Activated CD4-positive, alpha-beta T cell treated with anti-CD3 and anti-CD28 coated beads, Interleukin-2, amount 10 ng/mL, durations not matched to agents 24 days and 14 days (primary cell): ENCODE data around the gene FSHR. TPM values are rescaled to one million over a fixed set of nuclear protein-coding genes. Genes with fewer than 3 reads are reported as not detected.

Source experiments
- DNase-seq: peaks from one replicate; pipeline ENCODE4 v3.0.0; 2022
- H3K27ac Mint-ChIP-seq: one replicate; pipeline ENCODE4 v1.8.0; 2022; ENCODE audit warnings: mild to moderate bottlenecking, mixed read lengths
- H3K27me3 Mint-ChIP-seq: one replicate; pipeline ENCODE4 v1.8.0; 2022; ENCODE audit warnings: mixed read lengths
- H3K36me3 Mint-ChIP-seq: one replicate; pipeline ENCODE4 v1.8.0; 2022; ENCODE audit warnings: low read depth, mild to moderate bottlenecking, mixed read lengths
- H3K4me1 Mint-ChIP-seq: one replicate; pipeline ENCODE4 v1.8.0; 2021; ENCODE audit warnings: mixed read lengths
- H3K4me3 Mint-ChIP-seq: one replicate; pipeline ENCODE4 v1.8.0; 2022; ENCODE audit warnings: mild to moderate bottlenecking, moderate library complexity, mixed read lengths
- H3K9me3 Mint-ChIP-seq: one replicate; pipeline ENCODE4 v1.8.0; 2021; ENCODE audit warnings: mixed read lengths
- intact Hi-C: fragments of 100-400 bp; cut with micrococcal nuclease; formaldehyde crosslinking; loops from one replicate; pipeline ENCODE4 v1.15.1; 2023
- total RNA-seq: library from RNA; stranded (reverse); gene quantifications from 2 replicates; pipeline ENCODE4 v1.2.3, GENCODE V29; 2022

FSHR gene
- total RNA-seq, 1 donor from 2014 or later: not detected

DNA sequence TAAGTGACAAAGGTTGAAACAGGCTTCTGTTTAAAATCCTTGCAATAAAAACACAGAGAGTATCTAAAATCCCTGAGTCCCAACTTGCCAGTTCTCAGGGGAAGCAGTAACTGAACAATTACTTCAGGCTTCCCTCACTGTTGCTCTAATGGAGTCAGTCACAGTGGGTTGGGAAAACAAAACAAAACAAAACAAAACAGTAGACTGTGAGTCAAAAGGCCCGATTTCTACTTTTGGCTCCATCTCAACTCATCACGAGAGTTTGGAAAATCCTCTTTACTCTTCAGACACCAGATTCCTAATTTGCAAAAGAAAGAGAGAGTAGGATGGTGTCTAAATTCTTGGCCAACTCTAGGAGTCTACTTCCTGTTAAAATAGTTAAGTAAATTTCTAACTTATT, 1.1 kb downstream of the FSHR start:
- no peak overlapping the region for H3K4me3 Mint-ChIP-seq
- intact Hi-C loops: no loop called here
- no peak overlapping the region for H3K27ac Mint-ChIP-seq

DNA sequence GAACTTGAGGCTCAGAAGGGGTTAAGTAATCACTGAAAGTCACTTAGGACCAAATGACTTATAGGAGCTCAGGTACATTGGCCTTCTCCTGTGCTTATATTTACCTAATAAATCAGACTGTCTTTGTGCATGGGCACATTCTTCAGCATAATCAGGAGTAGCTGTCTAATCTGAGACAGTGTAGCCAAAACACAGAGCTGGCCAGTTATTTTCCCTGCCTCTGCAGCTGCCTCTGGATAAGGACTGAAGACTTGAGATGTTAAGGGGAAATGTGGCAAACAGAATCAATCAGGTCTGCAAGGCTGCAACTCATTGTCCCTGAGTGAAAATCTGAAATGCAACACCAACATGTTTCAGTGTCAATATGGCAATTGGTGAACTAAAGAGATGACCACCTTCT, 1.5 kb downstream of the FSHR start:
- H3K27me3 Mint-ChIP-seq: no peaks in the 10 kb centered on the region
- no peak for DNase-seq
- H3K36me3 Mint-ChIP-seq: no peaks in the 10 kb centered on the region

More for the DNA sequence above, 1.1 kb downstream of the FSHR start:
- Mint-ChIP-seq H3K36me3 (no peaks in the 10 kb centered on the region), H3K4me1 (no peaks in the 10 kb centered on the region), H3K27me3 (no peaks in the 10 kb centered on the region), H3K9me3 (no peaks in the 10 kb centered on the region)
- DNase-seq: no peak

DNA sequence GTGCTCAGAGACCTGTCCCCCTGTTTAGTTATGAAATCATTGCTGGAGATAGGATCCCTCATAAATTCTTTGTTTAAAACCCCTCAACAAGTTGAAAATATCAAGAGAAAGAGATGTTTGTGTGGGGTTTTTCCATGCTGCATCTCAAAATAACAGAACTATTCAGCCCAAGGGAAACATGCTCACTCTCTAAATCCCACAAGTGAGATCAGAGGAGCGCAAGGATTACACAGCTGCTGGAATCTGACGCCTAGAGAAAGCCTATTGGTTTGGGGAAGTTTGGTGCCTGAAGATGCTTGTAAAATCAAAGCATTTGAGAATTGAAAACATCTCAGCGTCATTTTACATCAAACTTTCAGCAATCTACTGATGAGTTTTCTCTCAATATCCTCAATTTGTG, 7.9 kb downstream of the FSHR start:
- intact Hi-C loops: no loop called here
- no peaks in the 10 kb centered on the region for H3K27me3 Mint-ChIP-seq
- H3K9me3 Mint-ChIP-seq: no peaks in the 10 kb centered on the region
- no peak for DNase-seq
- no peaks in the 10 kb centered on the region for H3K4me1 Mint-ChIP-seq
- H3K36me3 Mint-ChIP-seq: no peaks in the 10 kb centered on the region
- H3K4me3 Mint-ChIP-seq: no peak overlapping the region
- no peak overlapping the region for H3K27ac Mint-ChIP-seq

More for the DNA sequence above, 1.5 kb downstream of the FSHR start:
- intact Hi-C loops: no loop called here
- Mint-ChIP-seq H3K4me3 (no peak overlapping the region), H3K4me1 (no peaks in the 10 kb centered on the region), H3K9me3 (no peaks in the 10 kb centered on the region), H3K27ac (no peak overlapping the region)

DNA sequence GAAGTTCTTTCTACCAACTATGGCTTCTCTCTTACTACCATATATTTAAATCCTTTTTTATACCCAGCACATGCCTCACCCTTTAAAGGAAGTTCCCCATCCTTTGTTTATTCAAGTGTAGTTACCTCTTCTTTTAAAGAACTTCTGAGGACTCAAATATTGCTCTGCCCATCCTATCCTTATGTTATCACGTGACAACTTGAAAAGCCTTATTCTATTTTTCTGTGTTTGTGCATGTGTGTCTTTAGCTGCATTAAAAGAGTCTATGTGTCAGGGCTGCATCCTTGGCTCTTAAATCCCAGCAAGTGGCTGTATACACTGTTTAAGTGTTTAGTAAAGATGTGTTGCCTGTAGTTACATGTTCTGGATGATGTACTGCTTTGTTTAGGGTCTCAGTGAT, 22.5 kb downstream of the FSHR start:
- no peak for DNase-seq
- Mint-ChIP-seq H3K9me3 (peaks cover 8% of the 10 kb centered on the region), H3K4me1 (no peaks in the 10 kb centered on the region), H3K27me3 (no peaks in the 10 kb centered on the region), H3K27ac (no peak overlapping the region), H3K4me3 (no peak overlapping the region), H3K36me3 (no peaks in the 10 kb centered on the region)
- intact Hi-C loops: no loop called here

DNA sequence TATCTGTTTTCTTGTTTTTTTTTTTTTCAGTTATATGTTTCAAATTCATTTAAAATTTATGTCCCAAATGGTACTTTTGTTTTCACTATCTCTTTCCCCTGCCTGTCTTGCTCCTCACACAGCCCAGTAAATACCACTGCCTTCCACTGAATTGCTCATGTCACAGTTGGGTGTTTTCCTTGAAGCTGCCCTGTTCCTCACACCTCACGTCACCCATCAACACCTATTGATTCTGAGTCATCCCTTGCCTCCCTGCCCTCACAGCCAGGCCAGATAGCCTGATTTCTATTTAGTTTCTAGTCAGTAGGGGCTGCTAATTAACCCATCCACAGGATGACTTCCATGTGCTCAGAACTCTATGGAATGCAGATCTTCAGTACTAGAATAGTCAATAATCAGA, 25.3 kb downstream of the FSHR start:
- Mint-ChIP-seq H3K9me3 (peaks cover 8% of the 10 kb centered on the region), H3K36me3 (no peaks in the 10 kb centered on the region), H3K27ac (no peak overlapping the region), H3K27me3 (no peaks in the 10 kb centered on the region), H3K4me3 (no peak overlapping the region), H3K4me1 (no peaks in the 10 kb centered on the region)
- intact Hi-C loops: no loop called here
- DNase-seq: no peak

DNA sequence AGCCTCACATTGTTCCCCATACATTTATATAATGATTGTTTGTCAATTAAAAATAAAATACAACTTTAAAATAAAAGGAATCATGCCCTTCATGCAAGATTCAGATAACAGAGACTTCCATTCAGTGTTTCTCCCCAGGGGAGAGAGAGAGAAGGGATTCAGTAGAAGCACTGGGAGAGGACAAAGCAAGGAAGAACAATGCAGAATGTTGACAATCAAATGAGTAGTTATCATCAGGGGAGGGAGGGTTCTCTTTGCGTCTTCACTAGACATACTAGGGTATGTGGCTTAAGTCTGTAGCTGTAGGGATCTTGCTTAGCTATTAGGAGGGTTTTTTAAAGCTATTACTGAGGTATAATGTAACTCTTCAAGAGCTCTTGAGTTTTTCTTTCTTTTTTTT, 30.7 kb downstream of the FSHR start:
- Mint-ChIP-seq H3K4me1 (no peaks in the 10 kb centered on the region), H3K9me3 (no peaks in the 10 kb centered on the region), H3K36me3 (no peaks in the 10 kb centered on the region), H3K4me3 (no peak overlapping the region), H3K27me3 (no peaks in the 10 kb centered on the region), H3K27ac (no peak overlapping the region)
- intact Hi-C loops: no loop called here
- no peak for DNase-seq

DNA sequence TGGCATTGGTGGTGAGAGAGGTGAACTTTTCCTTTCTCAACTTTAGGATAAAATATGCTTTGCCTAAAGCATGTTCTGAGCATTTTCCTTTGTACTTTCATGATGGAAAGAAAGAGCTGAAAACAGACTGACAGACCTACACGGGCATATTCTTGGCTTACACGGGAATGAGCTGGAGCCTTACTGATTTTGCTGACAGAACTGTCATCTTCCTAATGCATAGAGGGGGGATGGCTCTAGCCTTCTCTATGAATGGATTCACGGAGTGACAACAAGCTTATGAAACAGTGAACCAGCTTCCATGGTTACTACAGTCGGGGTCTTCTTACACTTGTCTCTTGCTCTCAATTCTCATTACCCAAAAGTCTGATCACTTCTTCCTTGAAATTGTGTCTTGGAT, 32.2 kb downstream of the FSHR start:
- Mint-ChIP-seq H3K27ac (no peak overlapping the region), H3K9me3 (no peaks in the 10 kb centered on the region), H3K27me3 (no peaks in the 10 kb centered on the region), H3K4me3 (no peak overlapping the region), H3K4me1 (no peaks in the 10 kb centered on the region), H3K36me3 (no peaks in the 10 kb centered on the region)
- no peak for DNase-seq
- intact Hi-C loops: no loop called here

DNA sequence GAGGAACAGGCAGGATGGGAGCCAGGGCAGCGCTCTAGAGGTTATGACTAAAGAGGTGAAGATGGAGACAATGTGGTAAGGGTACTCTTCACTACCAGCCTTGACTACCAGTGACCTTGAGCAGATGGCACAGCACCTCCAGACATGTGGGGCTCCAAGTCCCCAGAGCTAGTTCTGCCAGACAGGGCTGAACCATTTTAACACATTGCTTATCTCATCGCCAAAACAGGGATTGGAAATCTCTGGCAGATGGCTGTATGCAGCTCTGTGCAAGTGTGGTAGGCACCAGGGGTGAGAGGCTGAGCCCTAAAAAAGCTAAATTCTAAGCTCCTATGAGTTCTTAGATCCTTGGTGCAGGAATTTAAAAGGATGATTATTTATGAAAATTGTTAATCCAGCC, 41.3 kb downstream of the FSHR start:
- Mint-ChIP-seq H3K27ac (no peak overlapping the region), H3K27me3 (no peaks in the 10 kb centered on the region), H3K4me3 (no peak overlapping the region), H3K4me1 (no peaks in the 10 kb centered on the region), H3K9me3 (no peaks in the 10 kb centered on the region), H3K36me3 (no peaks in the 10 kb centered on the region)
- intact Hi-C loops: no loop called here
- DNase-seq: no peak

DNA sequence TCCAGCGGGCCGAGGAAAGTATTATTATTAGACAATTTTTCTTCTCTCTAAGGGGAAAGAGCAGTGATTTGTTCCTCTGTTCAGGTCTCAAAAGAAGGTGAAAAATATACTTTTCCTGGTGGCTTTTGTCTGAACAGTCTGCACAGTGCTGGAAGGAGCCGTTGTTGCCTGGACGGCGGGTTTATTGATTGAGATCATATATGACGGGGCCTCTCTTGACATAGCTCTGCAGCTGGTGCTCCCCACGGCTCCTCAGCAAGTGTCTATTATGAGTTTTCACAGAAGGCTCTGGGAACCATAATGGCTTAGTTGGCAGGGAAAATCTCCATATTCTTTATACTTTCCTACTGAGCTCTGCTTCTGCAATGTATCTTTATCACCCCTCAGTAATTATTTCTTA, 42.9 kb downstream of the FSHR start:
- Mint-ChIP-seq H3K4me1 (no peaks in the 10 kb centered on the region), H3K36me3 (no peaks in the 10 kb centered on the region), H3K4me3 (no peak overlapping the region), H3K27ac (no peak overlapping the region), H3K9me3 (no peaks in the 10 kb centered on the region), H3K27me3 (no peaks in the 10 kb centered on the region)
- intact Hi-C loops: no loop called here
- no peak for DNase-seq

DNA sequence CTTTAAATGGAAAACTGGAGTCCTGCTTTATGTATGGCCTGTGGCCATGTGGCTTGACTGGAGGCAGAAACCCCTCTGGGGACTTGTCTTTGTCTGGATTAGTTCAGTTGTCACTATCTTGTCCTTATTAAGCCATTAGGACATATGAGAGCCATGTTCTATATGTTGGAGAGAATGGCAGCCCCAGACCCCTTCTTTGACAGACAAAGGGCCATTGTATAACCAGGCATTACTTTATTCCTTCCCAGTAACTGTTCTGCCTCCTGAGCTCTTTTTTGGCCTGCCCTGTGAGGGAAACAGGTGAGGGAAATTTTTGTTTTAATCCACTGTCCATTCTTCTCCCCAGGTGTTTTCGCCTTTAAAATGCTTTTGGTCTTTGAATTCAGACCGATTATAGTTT, 43.3 kb downstream of the FSHR start:
- Mint-ChIP-seq H3K27ac (no peak overlapping the region), H3K4me3 (no peak overlapping the region), H3K27me3 (no peaks in the 10 kb centered on the region), H3K9me3 (no peaks in the 10 kb centered on the region), H3K36me3 (no peaks in the 10 kb centered on the region), H3K4me1 (no peaks in the 10 kb centered on the region)
- intact Hi-C loops: no loop called here
- DNase-seq: no peak

DNA sequence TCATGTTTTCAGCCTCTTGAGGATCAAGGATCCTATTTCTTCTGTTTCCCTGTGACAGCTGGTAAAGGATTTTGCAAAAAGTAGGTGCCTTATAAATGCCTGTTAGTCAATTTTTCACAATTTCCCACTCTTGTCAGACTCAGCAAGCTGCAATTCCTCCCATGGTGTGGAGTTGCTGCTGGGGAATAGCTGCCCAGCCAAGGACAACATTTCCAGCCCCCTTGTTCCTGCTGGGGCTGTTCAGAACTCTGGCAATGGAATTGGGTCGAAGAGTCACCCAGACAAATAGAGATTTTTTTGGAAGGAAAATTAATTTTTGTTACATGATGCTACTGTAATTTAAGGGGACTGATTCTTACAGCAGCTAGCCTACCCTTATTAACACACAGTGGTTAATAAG, 43.7 kb downstream of the FSHR start:
- no peaks in the 10 kb centered on the region for H3K4me1 Mint-ChIP-seq
- H3K27me3 Mint-ChIP-seq: no peaks in the 10 kb centered on the region
- H3K9me3 Mint-ChIP-seq: no peaks in the 10 kb centered on the region
- intact Hi-C loops: no loop called here
- H3K4me3 Mint-ChIP-seq: no peak overlapping the region
- H3K36me3 Mint-ChIP-seq: no peaks in the 10 kb centered on the region
- H3K27ac Mint-ChIP-seq: no peak overlapping the region
- no peak for DNase-seq

DNA sequence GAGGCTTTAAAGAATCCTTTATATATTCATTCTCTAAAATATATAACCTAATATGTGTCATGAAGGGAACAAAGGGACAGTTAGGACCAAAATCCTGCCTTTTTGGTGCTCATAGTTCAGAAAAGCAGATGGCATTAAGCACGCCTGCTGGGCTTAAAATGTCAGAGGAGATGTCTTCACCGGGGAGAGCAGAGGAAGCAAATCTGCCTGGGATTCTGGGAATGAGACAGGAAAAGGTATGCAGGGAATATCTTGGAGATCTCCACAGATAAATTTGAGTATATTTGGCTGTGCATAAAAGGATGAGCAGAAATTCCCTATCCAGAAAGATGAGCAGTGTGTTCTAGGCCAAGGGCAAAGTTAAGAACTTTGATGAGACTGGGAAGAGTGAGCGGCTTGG, 45.5 kb downstream of the FSHR start:
- Mint-ChIP-seq H3K4me1 (no peaks in the 10 kb centered on the region), H3K36me3 (no peaks in the 10 kb centered on the region)

DNA sequence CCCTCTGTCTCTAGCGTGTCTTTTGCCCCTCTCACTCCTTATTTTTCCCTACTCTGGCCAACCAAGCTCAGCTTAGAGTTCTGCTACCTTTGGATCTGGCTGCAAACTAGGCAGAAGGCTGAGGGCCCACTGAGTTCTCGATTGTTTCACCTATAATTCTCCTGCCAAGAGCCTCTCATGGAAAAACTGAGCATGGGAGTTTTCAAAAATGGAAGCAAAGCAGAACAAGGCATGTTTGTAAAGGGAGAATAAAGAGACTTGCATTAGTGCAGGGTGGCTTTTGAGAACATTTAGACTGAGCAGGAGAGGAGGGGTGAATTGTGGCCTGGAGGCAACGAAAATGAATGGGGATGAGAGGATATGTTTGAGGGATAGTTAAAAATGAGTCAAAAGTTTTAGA, 45.9 kb downstream of the FSHR start:
- Mint-ChIP-seq H3K27me3 (no peaks in the 10 kb centered on the region), H3K27ac (no peak overlapping the region), H3K4me3 (no peak overlapping the region), H3K9me3 (no peaks in the 10 kb centered on the region), H3K36me3 (no peaks in the 10 kb centered on the region), H3K4me1 (no peaks in the 10 kb centered on the region)
- intact Hi-C loops: no loop called here
- DNase-seq: no peak

More for the DNA sequence above, 45.5 kb downstream of the FSHR start:
- Mint-ChIP-seq H3K27ac (no peak overlapping the region), H3K9me3 (no peaks in the 10 kb centered on the region), H3K4me3 (no peak overlapping the region), H3K27me3 (no peaks in the 10 kb centered on the region)
- no peak for DNase-seq
- intact Hi-C loops: no loop called here

DNA sequence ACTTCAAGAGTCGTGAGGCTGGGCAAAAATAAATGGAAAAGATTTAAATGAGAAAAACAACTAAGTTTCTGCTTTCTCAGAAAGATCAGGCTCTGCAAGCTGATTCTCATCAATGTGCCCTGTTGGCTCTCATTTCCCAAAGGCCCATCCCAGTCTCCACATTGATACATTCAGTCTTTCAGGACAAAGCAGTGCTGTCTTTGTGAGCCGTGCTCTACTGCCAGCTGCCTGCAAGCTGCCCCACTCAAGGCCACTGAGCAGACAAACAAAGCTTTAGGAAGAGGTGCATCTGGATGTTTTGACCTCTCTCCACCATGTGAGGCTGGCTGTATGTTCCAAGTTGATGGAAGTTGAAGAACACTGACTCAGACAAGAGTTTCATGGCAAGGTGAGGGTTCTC, 48.8 kb downstream of the FSHR start:
- Mint-ChIP-seq H3K4me3 (no peak overlapping the region), H3K27me3 (no peaks in the 10 kb centered on the region), H3K36me3 (no peaks in the 10 kb centered on the region), H3K4me1 (no peaks in the 10 kb centered on the region), H3K9me3 (no peaks in the 10 kb centered on the region), H3K27ac (no peak overlapping the region)
- no peak for DNase-seq
- intact Hi-C loops: no loop called here

DNA sequence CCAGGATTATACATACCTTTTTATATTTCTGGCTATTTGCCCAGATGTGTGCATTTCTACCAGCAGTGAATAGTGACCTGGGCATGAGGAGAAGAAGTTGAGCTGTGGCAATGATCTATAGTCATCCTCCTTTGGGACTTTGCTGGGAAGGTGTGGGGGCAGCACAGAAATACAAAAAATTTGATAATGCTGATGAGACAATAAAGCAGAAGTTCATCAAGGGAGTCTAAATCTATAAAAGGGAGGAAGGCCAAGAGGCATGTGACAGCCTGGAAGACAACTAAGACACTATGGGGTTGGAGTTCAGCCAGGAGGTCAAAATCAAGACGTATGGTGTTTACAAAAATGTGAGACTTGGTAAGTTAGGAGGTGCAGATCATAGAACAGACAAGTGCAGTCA, 52.2 kb downstream of the FSHR start:
- Mint-ChIP-seq H3K9me3 (no peaks in the 10 kb centered on the region), H3K27me3 (no peaks in the 10 kb centered on the region), H3K27ac (no peak overlapping the region), H3K4me3 (no peak overlapping the region), H3K4me1 (no peaks in the 10 kb centered on the region), H3K36me3 (no peaks in the 10 kb centered on the region)
- DNase-seq: no peak
- intact Hi-C loops: no loop called here

DNA sequence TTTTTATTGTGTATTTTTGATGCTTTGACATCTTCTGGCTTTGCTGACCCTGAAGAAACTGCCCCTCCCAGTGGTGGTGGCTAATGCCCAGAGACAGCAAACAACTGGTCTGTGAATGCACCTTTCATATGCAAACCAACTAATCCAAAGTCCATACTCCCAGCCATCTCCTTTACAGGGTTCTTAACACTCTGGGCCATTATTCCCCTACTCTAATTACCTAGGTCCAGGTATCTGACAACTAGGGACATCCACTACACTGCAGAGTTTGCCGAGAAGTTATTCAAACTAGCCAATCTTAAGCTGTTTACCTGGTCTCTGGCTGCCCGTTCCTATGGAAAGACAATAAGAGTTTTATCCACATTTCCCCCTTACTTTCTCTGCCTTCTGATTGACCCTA, 73.6 kb downstream of the FSHR start:
- Mint-ChIP-seq H3K9me3 (peaks cover 9% of the 10 kb centered on the region), H3K4me1 (no peaks in the 10 kb centered on the region), H3K36me3 (no peaks in the 10 kb centered on the region), H3K4me3 (no peak overlapping the region), H3K27ac (no peak overlapping the region), H3K27me3 (no peaks in the 10 kb centered on the region)
- no peak for DNase-seq
- intact Hi-C loops: no loop called here
